ENCODE results near the gene TAOK2.
A peak's percentile ranks its signal among the peaks of the same experiment; 100 is the strongest.
"Not testable (repeated sequence)": the region's sequence is repeated elsewhere in the genome, so short reads cannot be mapped to it uniquely, and the experiment has no call there.

Gene TAOK2

GRCh38 chr16:30004811-30005242 is 31.2 kb downstream of the TAOK2 start:
- no peak for DNase-seq

GRCh38 chr16:30005341-30006094 is 31.9 kb downstream of the TAOK2 start:
- DNase-seq, result peak in 1 of 2 donors; percentile 22

GRCh38 chr16:30006095-30006473 is 32.4 kb downstream of the TAOK2 start:
- no peak for DNase-seq

- DNase-seq, result no peak
These were observed 33.1 kb downstream of the TAOK2 start for GRCh38 chr16:30006659-30007377.

GRCh38 chr16:30007378-30007895 is 33.8 kb downstream of the TAOK2 start:
- no peak for DNase-seq

GRCh38 chr16:30009085-30009862 is 35.6 kb downstream of the TAOK2 start:
- no peak for DNase-seq

GRCh38 chr16:30009990-30010843 is 36.5 kb downstream of the TAOK2 start:
- no peak for DNase-seq

GRCh38 chr16:30010844-30011713 is 37.4 kb downstream of the TAOK2 start, which contains the start of gene DOC2A:
TSS of gene DOC2A (minus strand) at chr16:30011027. CDS start at chr16:30010222, 805 bp downstream.
- no peak for DNase-seq

- DNase-seq, result no peak
These were observed 38.2 kb downstream of the TAOK2 start for GRCh38 chr16:30011714-30012504.

- DNase-seq, result not testable (repeated sequence)
These were observed 38.9 kb downstream of the TAOK2 start for GRCh38 chr16:30012598-30012997.

GRCh38 chr16:30015450-30015849 is 41.8 kb downstream of the TAOK2 start:
- not testable (repeated sequence) for DNase-seq

- no peak for DNase-seq
These were observed 43.0 kb downstream of the TAOK2 start for GRCh38 chr16:30016555-30017276.

GRCh38 chr16:30017277-30017656 is 43.6 kb downstream of the TAOK2 start:
- DNase-seq, result no peak

- DNase-seq, result not testable (repeated sequence)
These were observed 44.3 kb downstream of the TAOK2 start for GRCh38 chr16:30017937-30018336.

GRCh38 chr16:30018731-30019158 is 45.1 kb downstream of the TAOK2 start:
- no peak for DNase-seq

- no peak for DNase-seq
These were observed 49.2 kb downstream of the TAOK2 start, which contains the start of gene C16orf92 for GRCh38 chr16:30022887-30023286. TSS of gene C16orf92 (plus strand) at chr16:30023198. CDS start at chr16:30023341, 143 bp downstream.

GRCh38 chr16:30023586-30023985 is 49.9 kb downstream of the TAOK2 start:
- no peak for DNase-seq

- no peak for DNase-seq
These were observed 50.8 kb downstream of the TAOK2 start for GRCh38 chr16:30024451-30024850.

- no peak for DNase-seq
These were observed 51.5 kb downstream of the TAOK2 start for GRCh38 chr16:30025156-30025555.

Data from bone marrow (tissue), 2 donors.